WTC11 (cell line): ENCODE results near the gene CD82. TPM values are rescaled to one million over a fixed set of nuclear protein-coding genes. Genes with fewer than 3 reads are reported as not detected.

Experiments
- ATAC-seq: fragments of 200-7000 bp; cut with Tn5 transposase; 2 replicates; pipeline ENCODE4 v1.10.0; 2021; ENCODE audit warnings: mild to moderate bottlenecking, moderate library complexity
- CTCF ChIA-PET: fragments of 300-600 bp; sonication (Branson Sonifier 250); formaldehyde crosslinking; loops from one replicate; lab custom pipeline; 2021; ENCODE audit warnings: antibody characterized with exemption; lab: Charles Lee
- POLR2A ChIA-PET: fragments of 350-600 bp; sonication (Branson Sonifier 250); formaldehyde crosslinking; loops from one replicate; lab custom pipeline; 2021; ENCODE audit warnings: antibody characterized with exemption; lab: Charles Lee
- DNase-seq: peaks from one replicate; pipeline ENCODE4 v3.0.0; 2021; ENCODE audit warnings: low spot score
- H3K27ac Mint-ChIP-seq: 2 replicates; pipeline ENCODE4 v1.8.0; 2021; ENCODE audit warnings: mixed read lengths
- H3K27me3 Mint-ChIP-seq: 2 replicates; pipeline ENCODE4 v1.8.0; 2021; ENCODE audit warnings: low read depth, mild to moderate bottlenecking, moderate library complexity, mixed read lengths
- H3K36me3 Mint-ChIP-seq: 2 replicates; pipeline ENCODE4 v1.8.0; 2021; ENCODE audit warnings: mixed read lengths
- H3K4me1 Mint-ChIP-seq: 2 replicates; pipeline ENCODE4 v1.8.0; 2022; ENCODE audit warnings: mixed read lengths
- H3K4me3 Mint-ChIP-seq: 2 replicates; pipeline ENCODE4 v1.8.0; 2021; ENCODE audit warnings: mild to moderate bottlenecking, moderate library complexity, mixed read lengths
- H3K9me3 Mint-ChIP-seq: 2 replicates; pipeline ENCODE4 v1.8.0; 2021; ENCODE audit warnings: mixed read lengths
- CREB1 ChIP-seq: sonication (generic); formaldehyde crosslinking; IDR thresholded peaks from 2 replicates; pipeline ENCODE4 v1.8.0; 2023; ENCODE audit warnings: mild to moderate bottlenecking, missing genetic modification reagents
- E2F5 ChIP-seq: sonication (generic); formaldehyde crosslinking; IDR thresholded peaks from 2 replicates; pipeline ENCODE4 v1.8.1; 2022; ENCODE audit warnings: mild to moderate bottlenecking, moderate library complexity, missing genetic modification reagents
- ETV6 ChIP-seq: sonication (generic); formaldehyde crosslinking; IDR thresholded peaks from 2 replicates; pipeline ENCODE4 v1.8.1; 2022; ENCODE audit warnings: mild to moderate bottlenecking, missing genetic modification reagents
- FOXJ3 ChIP-seq: sonication (generic); formaldehyde crosslinking; IDR thresholded peaks from 2 replicates; pipeline ENCODE4 v1.9.0; 2021; ENCODE audit warnings: missing genetic modification reagents, mild to moderate bottlenecking, borderline replicate concordance
- FOXP4 ChIP-seq: sonication (generic); formaldehyde crosslinking; IDR thresholded peaks from 2 replicates; pipeline ENCODE4 v1.8.0; 2022; ENCODE audit warnings: mild to moderate bottlenecking, missing genetic modification reagents
- GTF2I ChIP-seq: fragments of 250-450 bp; sonication (Bioruptor Pico); conservative IDR thresholded peaks from 2 replicates; pipeline ENCODE4 v1.4.0; 2021; ENCODE audit warnings: mild to moderate bottlenecking
- HMGA2 ChIP-seq: fragments of 250-450 bp; sonication (Bioruptor Pico); IDR thresholded peaks from 2 replicates; pipeline ENCODE4 v1.4.0; 2021; ENCODE audit warnings: mild to moderate bottlenecking, moderate library complexity
- JUN ChIP-seq: sonication (generic); formaldehyde crosslinking; IDR thresholded peaks from 2 replicates; pipeline ENCODE4 v1.8.0; 2023; ENCODE audit warnings: mild to moderate bottlenecking, missing genetic modification reagents
- NFE2L1 ChIP-seq: sonication (generic); formaldehyde crosslinking; IDR thresholded peaks from 2 replicates; pipeline ENCODE4 v1.8.1; 2023; ENCODE audit warnings: missing genetic modification reagents
- PREB ChIP-seq: sonication (generic); formaldehyde crosslinking; IDR thresholded peaks from 2 replicates; pipeline ENCODE4 v1.8.1; 2022; ENCODE audit warnings: mild to moderate bottlenecking, missing genetic modification reagents, moderate library complexity, borderline replicate concordance
- SMAD4 ChIP-seq: sonication (generic); formaldehyde crosslinking; IDR thresholded peaks from 2 replicates; pipeline ENCODE4 v1.8.0; 2022; ENCODE audit warnings: mild to moderate bottlenecking, missing genetic modification reagents
- STAT6 ChIP-seq: sonication (generic); formaldehyde crosslinking; conservative IDR thresholded peaks from 2 replicates; pipeline ENCODE4 v1.8.1; 2023; ENCODE audit warnings: mild to moderate bottlenecking, low read depth, missing genetic modification reagents, moderate library complexity
- TEAD4 ChIP-seq: sonication (generic); formaldehyde crosslinking; IDR thresholded peaks from 2 replicates; pipeline ENCODE4 v1.8.0; 2022; ENCODE audit warnings: mild to moderate bottlenecking, missing genetic modification reagents
- ZNF138 ChIP-seq: sonication (generic); formaldehyde crosslinking; conservative IDR thresholded peaks from 2 replicates; pipeline ENCODE4 v1.8.1; 2022; ENCODE audit warnings: mild to moderate bottlenecking, moderate library complexity, missing genetic modification reagents
- ZNF512 ChIP-seq: sonication (generic); formaldehyde crosslinking; IDR thresholded peaks from 2 replicates; pipeline ENCODE4 v1.8.1; 2022; ENCODE audit warnings: missing genetic modification reagents, borderline replicate concordance
- total RNA-seq: library from RNA; stranded (reverse); gene quantifications from 3 replicates; pipeline ENCODE4 v1.2.3, GENCODE V29; 2021

CD82 gene
- total RNA-seq, 1 experiment from 2014 or later, result 15.5 TPM

- Mint-ChIP-seq H3K4me3 (no peak overlapping the region), H3K27ac (no peak overlapping the region), H3K27me3 (no peaks in the 10 kb centered on the region; the same call in 1 of the 2 replicates), H3K36me3 (peaks cover 3% of the 10 kb centered on the region), H3K9me3 (peaks cover 8% of the 10 kb centered on the region), H3K4me1 (peaks cover 25% of the 10 kb centered on the region)
- DNase-seq (no peak), ATAC-seq (no peak)
- ChIA-PET CTCF (no interaction called here), POLR2A (no interaction called here)
- no peak for TF ChIP-seq TEAD4 (CRISPR knock-in tag)
Measured at GRCh38 chr11:44637487-44637886, 72.0 kb downstream of the CD82 start.

- Mint-ChIP-seq H3K27me3 (no peaks in the 10 kb centered on the region; the same call in 1 of the 2 replicates), H3K4me1 (peaks cover 22% of the 10 kb centered on the region), H3K27ac (no peak overlapping the region), H3K9me3 (peaks cover 14% of the 10 kb centered on the region), H3K36me3 (peaks cover 8% of the 10 kb centered on the region), H3K4me3 (no peak overlapping the region)
- CTCF ChIA-PET, result interaction anchor here (0.7 kb wide), 1 partner anchor 11 kb away, joined by 3 read pairs; no protein-coding TSS in a partner anchor
- no peak for ATAC-seq
- POLR2A ChIA-PET, result no interaction called here
- TF ChIP-seq ZNF138 (CRISPR knock-in tag) (no peak), CREB1 (CRISPR knock-in tag) (no peak), GTF2I (CRISPR knock-in tag) (no peak), FOXJ3 (CRISPR knock-in tag) (no peak), JUN (no peak), STAT6 (no peak)
- no peak for DNase-seq
Measured at GRCh38 chr11:44638032-44638431, 72.6 kb downstream of the CD82 start.

- peaks cover 16% of the 10 kb centered on the region for H3K36me3 Mint-ChIP-seq
- no peak for ATAC-seq
- CTCF ChIA-PET, result no interaction called here
Measured at GRCh38 chr11:44643217-44643616, 77.8 kb downstream of the CD82 start.

More at GRCh38 chr11:44643217-44643616, 77.8 kb downstream of the CD82 start:
- TF ChIP-seq ZNF512 (CRISPR knock-in tag) (no peak), NFE2L1 (no peak), FOXP4 (CRISPR knock-in tag) (no peak), ETV6 (no peak), PREB (CRISPR knock-in tag) (no peak), HMGA2 (CRISPR knock-in tag) (no peak), E2F5 (no peak), SMAD4 (CRISPR knock-in tag) (no peak)
- POLR2A ChIA-PET, result no interaction called here
- H3K9me3 Mint-ChIP-seq, result peaks cover 41% of the 10 kb centered on the region
- H3K4me1 Mint-ChIP-seq, result no peaks in the 10 kb centered on the region
- H3K4me3 Mint-ChIP-seq, result no peak overlapping the region
- H3K27ac Mint-ChIP-seq, result no peak overlapping the region
- no peak for DNase-seq
- peaks cover 4% of the 10 kb centered on the region; the same call in 1 of the 2 replicates for H3K27me3 Mint-ChIP-seq
